SHP77 (cell line): ENCODE measurements around the gene LMTK2.
"Not testable (repeated sequence)": the region's sequence is repeated elsewhere in the genome, so short reads cannot be mapped to it uniquely, and the experiment has no call there.

Source experiments
- DNase-seq, 2 experiments: peaks; one replicate each; lab custom pipeline; 2025; lab: John Stamatoyannopoulos, UW

Gene LMTK2

DNA sequence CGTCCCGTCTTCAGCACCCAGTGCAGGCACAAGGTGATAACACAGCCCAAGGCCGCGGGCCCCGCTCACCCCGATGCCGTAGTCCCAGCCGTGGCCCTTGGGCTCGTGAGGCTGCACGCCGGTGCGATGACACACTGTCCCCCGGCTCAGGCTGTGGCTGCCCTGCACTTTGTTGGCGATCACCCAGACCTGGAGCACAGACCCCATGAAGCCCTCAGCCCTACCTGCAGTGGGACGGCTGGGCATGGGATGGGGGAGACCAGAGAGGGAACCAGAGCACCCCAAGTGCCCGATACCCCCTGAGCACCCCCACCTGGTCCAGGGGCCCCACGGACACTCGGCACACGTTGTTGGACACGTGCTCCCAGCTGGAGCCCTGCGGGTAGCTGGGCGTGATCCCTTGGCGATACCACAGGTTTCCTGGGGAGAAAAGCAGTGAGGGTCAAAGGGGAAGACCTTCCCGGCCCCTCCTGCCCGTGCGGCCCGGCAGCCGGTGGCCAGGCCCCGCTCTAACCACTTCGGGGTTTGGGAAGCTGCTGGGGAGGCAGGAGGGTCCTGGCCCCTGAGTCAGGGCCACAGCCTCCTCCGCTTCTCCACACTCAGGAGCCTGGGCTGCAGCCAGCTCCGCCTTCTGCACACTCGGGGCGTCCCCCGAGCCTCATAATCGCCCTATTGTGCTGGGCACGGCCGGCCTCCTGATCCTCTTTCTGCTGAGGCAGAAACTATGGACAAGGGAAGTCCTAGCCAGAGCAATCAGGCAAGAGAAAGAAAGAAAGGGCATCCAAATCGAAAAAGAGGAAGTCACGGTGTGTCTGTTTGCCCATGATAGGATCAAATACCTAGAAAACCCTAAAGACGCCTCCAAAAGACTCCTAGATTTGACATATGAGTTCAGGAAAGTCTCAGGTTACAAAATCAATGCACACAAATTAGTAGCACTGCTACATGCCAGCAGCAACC, 111.2 kb downstream of the LMTK2 start:
- no peak for DNase-seq

GRCh38 chr7:98219382-98219781, 112.7 kb downstream of the LMTK2 start:
- DNase-seq = not testable (repeated sequence)

- DNase-seq = no peak
Measured at GRCh38 chr7:98221611-98222532, 115.2 kb downstream of the LMTK2 start.

DNA sequence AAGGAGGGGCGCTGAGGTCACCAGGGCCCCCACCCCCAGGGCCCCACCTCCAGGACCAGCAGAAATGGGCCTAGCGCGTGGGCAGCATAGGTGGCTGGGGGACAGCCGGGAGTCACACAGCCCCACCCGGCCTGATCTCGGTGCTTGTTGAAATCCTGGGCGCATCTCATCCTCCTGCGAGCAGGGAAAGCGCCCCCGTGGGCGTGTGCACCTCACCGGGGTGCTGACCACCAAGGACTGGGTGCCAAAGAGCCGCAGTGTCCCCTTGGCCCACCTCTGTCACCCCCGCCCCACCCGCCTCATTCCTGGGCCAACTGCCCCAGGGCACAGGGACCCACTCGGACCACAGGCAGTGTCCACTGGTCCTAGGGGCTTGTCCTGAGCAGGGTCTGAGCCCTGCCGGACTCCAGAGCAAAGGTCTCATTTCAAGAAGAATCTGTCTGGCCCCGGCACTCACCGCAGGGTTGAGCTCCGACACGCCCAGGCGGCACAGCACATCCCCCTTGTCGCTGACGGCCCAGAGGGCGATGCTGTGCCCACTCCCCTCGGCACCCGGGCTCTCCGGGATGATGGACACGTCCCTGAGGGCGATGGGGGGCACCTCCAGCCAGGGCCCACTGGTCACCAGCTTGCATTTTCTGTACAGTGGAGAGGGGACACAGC, 116.0 kb downstream of the LMTK2 start:
- DNase-seq = no peak

- no peak for DNase-seq
Measured at GRCh38 chr7:98223351-98223897, 116.8 kb downstream of the LMTK2 start.

GRCh38 chr7:98223898-98224700, 117.4 kb downstream of the LMTK2 start:
- DNase-seq = no peak

- no peak for DNase-seq
Measured at GRCh38 chr7:98224701-98225181, 118.1 kb downstream of the LMTK2 start.

GRCh38 chr7:98225913-98226614, 119.4 kb downstream of the LMTK2 start:
- DNase-seq = no peak

GRCh38 chr7:98227939-98228338, 121.3 kb downstream of the LMTK2 start:
- no peak for DNase-seq

DNA sequence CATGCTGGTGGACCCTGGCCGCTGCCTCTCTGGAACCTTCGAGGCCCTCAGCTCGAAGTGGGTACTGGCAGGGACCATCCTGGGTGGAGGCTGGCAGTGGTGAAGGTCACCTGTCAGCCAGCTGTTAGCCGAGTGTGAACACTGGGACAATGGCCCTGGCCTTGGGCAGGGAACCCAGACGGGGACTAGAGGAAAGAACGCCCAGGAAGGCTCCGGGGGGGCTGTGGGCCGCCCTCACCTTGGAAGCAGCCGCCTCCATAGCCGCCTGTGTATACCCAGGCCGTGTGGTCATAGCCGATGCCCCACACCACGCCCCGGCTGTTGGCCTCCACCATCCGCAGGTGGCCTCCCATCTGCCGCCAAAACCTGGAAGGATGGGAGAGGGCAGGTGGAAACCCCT, 122.1 kb downstream of the LMTK2 start:
- no peak for DNase-seq

GRCh38 chr7:98229441-98229840, 122.8 kb downstream of the LMTK2 start:
- no peak for DNase-seq

DNA sequence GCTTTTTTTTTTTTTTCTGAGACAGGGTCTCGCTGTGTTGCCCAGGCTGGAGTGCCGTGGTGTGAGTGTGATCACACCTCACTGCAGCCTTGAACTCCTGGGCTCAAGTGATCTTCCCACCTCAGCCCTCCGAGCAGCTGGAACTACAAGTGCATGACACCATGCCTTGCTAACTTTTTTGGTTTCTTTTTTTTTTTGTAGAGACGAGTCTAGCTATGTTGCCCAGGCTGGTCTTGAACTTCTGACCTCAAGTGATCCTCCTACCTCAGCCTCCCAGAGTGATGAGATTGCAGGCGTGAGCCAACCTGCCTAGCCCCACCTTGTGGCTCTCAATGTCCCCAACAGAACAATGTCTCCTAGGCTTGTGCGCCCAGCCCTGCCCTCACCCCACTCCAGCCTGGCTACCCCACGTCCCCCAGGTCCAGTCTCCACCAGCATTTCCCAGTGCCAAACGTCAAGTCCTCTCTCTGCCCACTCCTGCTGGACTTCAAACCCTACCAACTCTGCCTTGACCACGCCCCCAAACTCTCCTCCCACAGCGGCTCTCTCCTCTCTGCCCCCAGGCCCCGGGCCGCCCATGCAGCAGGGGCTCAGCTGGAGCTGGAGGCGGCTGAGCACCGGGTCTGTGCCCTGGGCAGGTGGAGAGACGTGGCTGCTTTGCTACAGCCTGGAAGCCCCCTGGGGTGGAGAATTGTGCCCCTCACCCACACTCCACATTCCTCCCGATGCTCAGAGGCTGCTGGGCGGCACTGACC, 123.5 kb downstream of the LMTK2 start:
- DNase-seq = no peak

GRCh38 chr7:98230746-98231471, 124.2 kb downstream of the LMTK2 start:
- DNase-seq = no peak

GRCh38 chr7:98231493-98232262, 125.0 kb downstream of the LMTK2 start:
- no peak for DNase-seq

DNA sequence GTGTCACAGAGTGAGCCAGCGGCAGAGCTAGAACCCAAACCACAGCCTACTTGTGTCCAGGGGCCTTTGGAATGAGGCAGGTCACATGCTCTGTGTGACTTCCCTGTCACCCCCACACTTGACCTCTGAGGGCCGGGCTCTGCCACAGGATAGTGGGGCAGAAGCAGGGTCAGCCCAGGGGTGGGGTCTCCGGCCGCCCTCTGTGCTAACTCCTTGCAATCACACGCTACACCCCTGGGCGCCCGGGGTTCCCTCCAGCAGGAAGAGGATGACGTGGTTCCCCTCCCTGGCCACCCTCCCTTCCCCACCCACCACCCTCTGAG, 125.6 kb downstream of the LMTK2 start:
- DNase-seq = no peak

- DNase-seq = no peak
Measured at GRCh38 chr7:98232799-98233198, 126.1 kb downstream of the LMTK2 start.

DNA sequence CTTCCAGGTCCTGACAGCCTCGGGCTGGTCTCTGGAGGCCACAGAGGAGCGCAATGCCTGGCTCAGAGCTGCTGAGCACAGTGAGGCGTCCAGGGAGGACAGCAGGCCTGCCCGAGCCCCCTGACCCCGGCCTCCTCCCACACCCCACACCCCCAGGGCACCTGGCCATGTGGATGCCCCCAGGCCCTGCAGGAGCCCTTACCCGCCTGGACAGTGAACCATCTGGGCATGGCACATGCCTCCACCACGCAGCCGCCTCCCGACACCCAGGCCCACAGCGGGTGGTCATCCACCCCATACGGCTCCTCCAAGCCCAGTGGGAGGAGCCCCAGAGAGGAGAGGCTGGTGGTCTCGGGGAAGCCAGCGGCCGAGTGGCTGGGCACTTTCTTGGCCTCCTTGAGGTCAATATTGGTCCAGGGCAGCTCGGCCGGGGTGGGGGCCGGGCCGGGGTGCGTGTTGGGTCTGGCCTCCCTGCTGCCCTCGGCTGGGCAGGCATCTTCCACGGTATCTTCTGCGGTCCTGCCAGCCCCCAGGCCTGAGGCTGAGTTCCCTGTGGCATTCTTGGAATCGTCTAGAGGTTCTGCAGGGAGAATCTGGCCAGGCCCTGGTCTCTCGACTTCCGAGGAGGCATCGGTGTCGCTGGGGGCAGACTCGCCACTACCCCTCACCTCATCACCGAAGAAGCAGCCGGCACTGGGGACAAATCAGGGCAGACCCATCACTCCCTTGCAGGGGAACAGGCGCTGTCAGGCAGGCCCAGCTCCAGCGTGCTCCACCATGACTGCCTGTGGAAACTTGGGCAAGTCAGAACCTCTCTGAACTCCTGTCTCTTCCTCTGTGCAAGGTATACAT, 126.8 kb downstream of the LMTK2 start:
- no peak for DNase-seq
